ENCODE data around the gene PRM2. TPM values are rescaled to one million over a fixed set of nuclear protein-coding genes. Genes with fewer than 3 reads are reported as not detected.

Gene PRM2
- total and polyA plus RNA-seq, 2 experiments from 2014 or later: not detected

DNA sequence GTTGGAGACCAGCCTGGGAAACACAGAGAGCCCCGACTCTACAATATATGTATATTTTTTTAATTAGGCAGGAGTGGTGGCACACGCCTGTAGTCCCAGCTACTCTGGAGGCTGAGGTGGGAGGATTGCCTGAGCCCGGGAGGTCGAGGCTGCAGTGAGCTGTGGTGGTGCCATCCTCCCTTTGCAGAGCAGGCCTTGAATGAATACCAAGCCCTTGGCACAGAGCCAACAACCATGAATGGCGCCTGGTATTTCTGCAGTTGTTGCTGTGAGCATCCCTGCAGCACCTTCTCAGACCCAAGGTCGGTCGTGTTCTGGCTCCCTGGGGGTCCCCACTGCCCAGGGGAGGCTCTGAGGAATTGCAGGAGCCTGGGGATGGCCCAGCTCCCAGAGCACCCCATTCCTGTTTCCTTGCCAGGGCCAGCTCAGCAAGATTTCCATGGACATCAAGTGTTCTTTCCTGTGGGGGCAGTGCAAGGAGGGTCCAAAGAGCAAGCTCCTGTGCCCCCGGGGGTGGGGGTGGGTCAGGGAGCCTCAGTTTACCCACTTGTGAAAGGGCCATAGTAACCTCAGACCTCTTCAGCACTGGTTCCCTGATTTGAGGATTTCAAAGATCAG lies 43.4 kb upstream of the PRM2 start:
- Histone ChIP-seq H3K27ac (ENCODE audit: low read depth) (no peak overlapping the region), H3K79me2 (replicated peaks; ENCODE audit: insufficient read depth) (peaks cover 8% of the 10 kb centered on the region; the same call in 1 of the 2 replicates), H3K4me1 (ENCODE audit: insufficient read depth) (peaks cover 35% of the 10 kb centered on the region), H2AFZ (no peak overlapping the region), H3K27me3 (ENCODE audit: insufficient read depth) (no peaks in the 10 kb centered on the region), H3K4me3 (no peak overlapping the region), H4K20me1 (replicated peaks; ENCODE audit: insufficient read depth) (no peaks in the 10 kb centered on the region), H3K9me2 (ENCODE audit: insufficient read depth) (no peaks in the 10 kb centered on the region), H3F3A (replicated peaks; ENCODE audit: low read depth) (peaks cover 35% of the 10 kb centered on the region), H3K4me2 (no peak overlapping the region), H3K36me3 (ENCODE audit: insufficient read depth) (no peaks in the 10 kb centered on the region)
- DNase-seq (ENCODE audit: low spot score) (no peak), ATAC-seq (no peak)
- Mint-ChIP-seq H3K27ac (no peak overlapping the region), H3K4me3 (no peak overlapping the region), H3K36me3 (ENCODE audit: low read depth) (peaks cover 16% of the 10 kb centered on the region), H3K4me1 (peaks cover 27% of the 10 kb centered on the region), H3K9me3 (no peaks in the 10 kb centered on the region), H3K27me3 (ENCODE audit: insufficient read depth, low read depth, poor library complexity) (peaks cover 21% of the 10 kb centered on the region)
- no peak for TF ChIP-seq ZNF331 (CRISPR knock-in tag; IDR thresholded peaks at IDR 0.05; ENCODE audit: low read depth)
- TF ChIP-seq, protein P1, sequence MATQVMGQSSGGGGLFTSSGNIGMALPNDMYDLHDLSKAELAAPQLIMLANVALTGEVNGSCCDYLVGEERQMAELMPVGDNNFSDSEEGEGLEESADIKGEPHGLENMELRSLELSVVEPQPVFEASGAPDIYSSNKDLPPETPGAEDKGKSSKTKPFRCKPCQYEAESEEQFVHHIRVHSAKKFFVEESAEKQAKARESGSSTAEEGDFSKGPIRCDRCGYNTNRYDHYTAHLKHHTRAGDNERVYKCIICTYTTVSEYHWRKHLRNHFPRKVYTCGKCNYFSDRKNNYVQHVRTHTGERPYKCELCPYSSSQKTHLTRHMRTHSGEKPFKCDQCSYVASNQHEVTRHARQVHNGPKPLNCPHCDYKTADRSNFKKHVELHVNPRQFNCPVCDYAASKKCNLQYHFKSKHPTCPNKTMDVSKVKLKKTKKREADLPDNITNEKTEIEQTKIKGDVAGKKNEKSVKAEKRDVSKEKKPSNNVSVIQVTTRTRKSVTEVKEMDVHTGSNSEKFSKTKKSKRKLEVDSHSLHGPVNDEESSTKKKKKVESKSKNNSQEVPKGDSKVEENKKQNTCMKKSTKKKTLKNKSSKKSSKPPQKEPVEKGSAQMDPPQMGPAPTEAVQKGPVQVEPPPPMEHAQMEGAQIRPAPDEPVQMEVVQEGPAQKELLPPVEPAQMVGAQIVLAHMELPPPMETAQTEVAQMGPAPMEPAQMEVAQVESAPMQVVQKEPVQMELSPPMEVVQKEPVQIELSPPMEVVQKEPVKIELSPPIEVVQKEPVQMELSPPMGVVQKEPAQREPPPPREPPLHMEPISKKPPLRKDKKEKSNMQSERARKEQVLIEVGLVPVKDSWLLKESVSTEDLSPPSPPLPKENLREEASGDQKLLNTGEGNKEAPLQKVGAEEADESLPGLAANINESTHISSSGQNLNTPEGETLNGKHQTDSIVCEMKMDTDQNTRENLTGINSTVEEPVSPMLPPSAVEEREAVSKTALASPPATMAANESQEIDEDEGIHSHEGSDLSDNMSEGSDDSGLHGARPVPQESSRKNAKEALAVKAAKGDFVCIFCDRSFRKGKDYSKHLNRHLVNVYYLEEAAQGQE (IDR thresholded peaks at IDR 0.05; ENCODE audit: unreplicated experiment): no peak
- no peak for TF ChIP-seq NANOG (IDR thresholded peaks at IDR 0.05; ENCODE audit: borderline replicate concordance)
- TF ChIP-seq, protein P2, sequence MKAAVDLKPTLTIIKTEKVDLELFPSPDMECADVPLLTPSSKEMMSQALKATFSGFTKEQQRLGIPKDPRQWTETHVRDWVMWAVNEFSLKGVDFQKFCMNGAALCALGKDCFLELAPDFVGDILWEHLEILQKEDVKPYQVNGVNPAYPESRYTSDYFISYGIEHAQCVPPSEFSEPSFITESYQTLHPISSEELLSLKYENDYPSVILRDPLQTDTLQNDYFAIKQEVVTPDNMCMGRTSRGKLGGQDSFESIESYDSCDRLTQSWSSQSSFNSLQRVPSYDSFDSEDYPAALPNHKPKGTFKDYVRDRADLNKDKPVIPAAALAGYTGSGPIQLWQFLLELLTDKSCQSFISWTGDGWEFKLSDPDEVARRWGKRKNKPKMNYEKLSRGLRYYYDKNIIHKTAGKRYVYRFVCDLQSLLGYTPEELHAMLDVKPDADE (IDR thresholded peaks at IDR 0.05): no peak
- TF ChIP-seq STAT1 (IDR thresholded peaks at IDR 0.05; ENCODE audit: unreplicated experiment): no peak
- TF ChIP-seq ZNF114 (CRISPR knock-in tag; IDR thresholded peaks at IDR 0.05): no peak
- TF ChIP-seq, protein P3, sequence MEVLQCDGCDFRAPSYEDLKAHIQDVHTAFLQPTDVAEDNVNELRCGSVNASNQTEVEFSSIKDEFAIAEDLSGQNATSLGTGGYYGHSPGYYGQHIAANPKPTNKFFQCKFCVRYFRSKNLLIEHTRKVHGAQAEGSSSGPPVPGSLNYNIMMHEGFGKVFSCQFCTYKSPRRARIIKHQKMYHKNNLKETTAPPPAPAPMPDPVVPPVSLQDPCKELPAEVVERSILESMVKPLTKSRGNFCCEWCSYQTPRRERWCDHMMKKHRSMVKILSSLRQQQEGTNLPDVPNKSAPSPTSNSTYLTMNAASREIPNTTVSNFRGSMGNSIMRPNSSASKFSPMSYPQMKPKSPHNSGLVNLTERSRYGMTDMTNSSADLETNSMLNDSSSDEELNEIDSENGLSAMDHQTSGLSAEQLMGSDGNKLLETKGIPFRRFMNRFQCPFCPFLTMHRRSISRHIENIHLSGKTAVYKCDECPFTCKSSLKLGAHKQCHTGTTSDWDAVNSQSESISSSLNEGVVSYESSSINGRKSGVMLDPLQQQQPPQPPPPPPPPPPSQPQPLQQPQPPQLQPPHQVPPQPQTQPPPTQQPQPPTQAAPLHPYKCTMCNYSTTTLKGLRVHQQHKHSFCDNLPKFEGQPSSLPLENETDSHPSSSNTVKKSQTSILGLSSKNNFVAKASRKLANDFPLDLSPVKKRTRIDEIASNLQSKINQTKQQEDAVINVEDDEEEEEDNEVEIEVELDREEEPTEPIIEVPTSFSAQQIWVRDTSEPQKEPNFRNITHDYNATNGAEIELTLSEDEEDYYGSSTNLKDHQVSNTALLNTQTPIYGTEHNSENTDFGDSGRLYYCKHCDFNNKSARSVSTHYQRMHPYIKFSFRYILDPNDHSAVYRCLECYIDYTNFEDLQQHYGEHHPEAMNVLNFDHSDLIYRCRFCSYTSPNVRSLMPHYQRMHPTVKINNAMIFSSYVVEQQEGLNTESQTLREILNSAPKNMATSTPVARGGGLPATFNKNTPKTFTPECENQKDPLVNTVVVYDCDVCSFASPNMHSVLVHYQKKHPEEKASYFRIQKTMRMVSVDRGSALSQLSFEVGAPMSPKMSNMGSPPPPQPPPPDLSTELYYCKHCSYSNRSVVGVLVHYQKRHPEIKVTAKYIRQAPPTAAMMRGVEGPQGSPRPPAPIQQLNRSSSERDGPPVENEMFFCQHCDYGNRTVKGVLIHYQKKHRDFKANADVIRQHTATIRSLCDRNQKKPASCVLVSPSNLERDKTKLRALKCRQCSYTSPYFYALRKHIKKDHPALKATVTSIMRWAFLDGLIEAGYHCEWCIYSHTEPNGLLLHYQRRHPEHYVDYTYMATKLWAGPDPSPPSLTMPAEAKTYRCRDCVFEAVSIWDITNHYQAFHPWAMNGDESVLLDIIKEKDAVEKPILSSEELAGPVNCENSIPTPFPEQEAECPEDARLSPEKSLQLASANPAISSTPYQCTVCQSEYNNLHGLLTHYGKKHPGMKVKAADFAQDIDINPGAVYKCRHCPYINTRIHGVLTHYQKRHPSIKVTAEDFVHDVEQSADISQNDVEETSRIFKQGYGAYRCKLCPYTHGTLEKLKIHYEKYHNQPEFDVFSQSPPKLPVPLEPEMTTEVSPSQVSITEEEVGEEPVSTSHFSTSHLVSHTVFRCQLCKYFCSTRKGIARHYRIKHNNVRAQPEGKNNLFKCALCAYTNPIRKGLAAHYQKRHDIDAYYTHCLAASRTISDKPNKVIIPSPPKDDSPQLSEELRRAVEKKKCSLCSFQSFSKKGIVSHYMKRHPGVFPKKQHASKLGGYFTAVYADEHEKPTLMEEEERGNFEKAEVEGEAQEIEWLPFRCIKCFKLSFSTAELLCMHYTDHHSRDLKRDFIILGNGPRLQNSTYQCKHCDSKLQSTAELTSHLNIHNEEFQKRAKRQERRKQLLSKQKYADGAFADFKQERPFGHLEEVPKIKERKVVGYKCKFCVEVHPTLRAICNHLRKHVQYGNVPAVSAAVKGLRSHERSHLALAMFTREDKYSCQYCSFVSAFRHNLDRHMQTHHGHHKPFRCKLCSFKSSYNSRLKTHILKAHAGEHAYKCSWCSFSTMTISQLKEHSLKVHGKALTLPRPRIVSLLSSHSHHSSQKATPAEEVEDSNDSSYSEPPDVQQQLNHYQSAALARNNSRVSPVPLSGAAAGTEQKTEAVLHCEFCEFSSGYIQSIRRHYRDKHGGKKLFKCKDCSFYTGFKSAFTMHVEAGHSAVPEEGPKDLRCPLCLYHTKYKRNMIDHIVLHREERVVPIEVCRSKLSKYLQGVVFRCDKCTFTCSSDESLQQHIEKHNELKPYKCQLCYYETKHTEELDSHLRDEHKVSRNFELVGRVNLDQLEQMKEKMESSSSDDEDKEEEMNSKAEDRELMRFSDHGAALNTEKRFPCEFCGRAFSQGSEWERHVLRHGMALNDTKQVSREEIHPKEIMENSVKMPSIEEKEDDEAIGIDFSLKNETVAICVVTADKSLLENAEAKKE (CRISPR knock-in tag; IDR thresholded peaks at IDR 0.05): no peak
- TF ChIP-seq CREB1 (CRISPR knock-in tag; IDR thresholded peaks at IDR 0.05; ENCODE audit: low read depth): no peak
- TF ChIP-seq JUNB (IDR thresholded peaks at IDR 0.05; ENCODE audit: unreplicated experiment): no peak
- TF ChIP-seq POLR2AphosphoS5 (IDR thresholded peaks at IDR 0.05; ENCODE audit: low read depth): no peak
- no peak for TF ChIP-seq EZH2phosphoT487 (IDR thresholded peaks at IDR 0.05; ENCODE audit: unreplicated experiment)
- TF ChIP-seq, protein P4, sequence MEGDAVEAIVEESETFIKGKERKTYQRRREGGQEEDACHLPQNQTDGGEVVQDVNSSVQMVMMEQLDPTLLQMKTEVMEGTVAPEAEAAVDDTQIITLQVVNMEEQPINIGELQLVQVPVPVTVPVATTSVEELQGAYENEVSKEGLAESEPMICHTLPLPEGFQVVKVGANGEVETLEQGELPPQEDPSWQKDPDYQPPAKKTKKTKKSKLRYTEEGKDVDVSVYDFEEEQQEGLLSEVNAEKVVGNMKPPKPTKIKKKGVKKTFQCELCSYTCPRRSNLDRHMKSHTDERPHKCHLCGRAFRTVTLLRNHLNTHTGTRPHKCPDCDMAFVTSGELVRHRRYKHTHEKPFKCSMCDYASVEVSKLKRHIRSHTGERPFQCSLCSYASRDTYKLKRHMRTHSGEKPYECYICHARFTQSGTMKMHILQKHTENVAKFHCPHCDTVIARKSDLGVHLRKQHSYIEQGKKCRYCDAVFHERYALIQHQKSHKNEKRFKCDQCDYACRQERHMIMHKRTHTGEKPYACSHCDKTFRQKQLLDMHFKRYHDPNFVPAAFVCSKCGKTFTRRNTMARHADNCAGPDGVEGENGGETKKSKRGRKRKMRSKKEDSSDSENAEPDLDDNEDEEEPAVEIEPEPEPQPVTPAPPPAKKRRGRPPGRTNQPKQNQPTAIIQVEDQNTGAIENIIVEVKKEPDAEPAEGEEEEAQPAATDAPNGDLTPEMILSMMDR (conservative IDR thresholded peaks at IDR 0.05; ENCODE audit: low read depth in 2 of 2): no peak
- TF ChIP-seq EZH2 (IDR thresholded peaks at IDR 0.05; ENCODE audit: low read depth, unreplicated experiment): no peak
